Nephron (organoid): Measurements from ENCODE around the gene KIF6.
A peak's percentile ranks its signal among the peaks of the same experiment; 100 is the strongest.

ENCODE experiments used
- H3K27ac Mint-ChIP-seq, 3 experiments: 2 replicates each; pipeline ENCODE4 v1.8.0; 2020; ENCODE audit warnings: mixed read lengths in 3 of 3, mild to moderate bottlenecking in 2 of 3, moderate library complexity in 1 of 3
- H3K27me3 Mint-ChIP-seq: 2 replicates; pipeline ENCODE4 v1.8.0; 2021; ENCODE audit warnings: low read depth, mild to moderate bottlenecking, moderate library complexity, mixed read lengths
- H3K36me3 Mint-ChIP-seq: 2 replicates; pipeline ENCODE4 v1.8.0; 2020; ENCODE audit warnings: low read depth, mixed read lengths
- H3K4me1 Mint-ChIP-seq: 2 replicates; pipeline ENCODE4 v1.8.0; 2020; ENCODE audit warnings: mixed read lengths
- H3K4me3 Mint-ChIP-seq, 3 experiments: 2 replicates each; pipeline ENCODE4 v1.8.0; 2020; ENCODE audit warnings: mild to moderate bottlenecking in 3 of 3, mixed read lengths in 3 of 3, moderate library complexity in 2 of 3
- H3K9me3 Mint-ChIP-seq: 2 replicates; pipeline ENCODE4 v1.8.0; 2020; ENCODE audit warnings: mixed read lengths
- TF ChIP-seq, protein P1 (sequence below), 3 experiments: fragments of 200-600 bp; sonication (generic); IDR thresholded peaks; one replicate each; pipeline ENCODE4 v1.5.0; 2021; ENCODE audit warnings: antibody characterized with exemption in 3 of 3; ENCODE audit not compliant: unreplicated experiment in 3 of 3

Gene KIF6

DNA sequence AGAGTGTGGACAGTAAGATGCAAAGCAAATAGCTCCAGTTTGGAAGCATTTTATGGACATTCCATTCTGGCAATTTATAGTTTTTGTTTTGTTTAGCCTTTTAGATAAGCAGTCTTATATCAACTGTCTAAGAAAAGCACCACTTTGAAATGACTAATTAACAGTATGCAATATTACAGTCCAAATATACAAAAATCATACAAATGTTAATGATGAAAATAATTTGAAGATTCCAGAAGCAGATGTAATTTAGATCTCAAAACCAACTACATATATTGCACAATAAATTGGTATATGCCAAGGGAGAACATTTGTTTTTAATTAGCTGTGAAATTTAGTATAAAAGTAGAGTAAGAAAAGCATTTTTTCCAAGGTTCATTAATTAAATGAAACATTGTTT lies 158.8 kb downstream of the KIF6 start:
- no peak overlapping the region for H3K4me3 Mint-ChIP-seq
- H3K9me3 Mint-ChIP-seq = no peaks in the 10 kb centered on the region
- TF ChIP-seq, protein P1, sequence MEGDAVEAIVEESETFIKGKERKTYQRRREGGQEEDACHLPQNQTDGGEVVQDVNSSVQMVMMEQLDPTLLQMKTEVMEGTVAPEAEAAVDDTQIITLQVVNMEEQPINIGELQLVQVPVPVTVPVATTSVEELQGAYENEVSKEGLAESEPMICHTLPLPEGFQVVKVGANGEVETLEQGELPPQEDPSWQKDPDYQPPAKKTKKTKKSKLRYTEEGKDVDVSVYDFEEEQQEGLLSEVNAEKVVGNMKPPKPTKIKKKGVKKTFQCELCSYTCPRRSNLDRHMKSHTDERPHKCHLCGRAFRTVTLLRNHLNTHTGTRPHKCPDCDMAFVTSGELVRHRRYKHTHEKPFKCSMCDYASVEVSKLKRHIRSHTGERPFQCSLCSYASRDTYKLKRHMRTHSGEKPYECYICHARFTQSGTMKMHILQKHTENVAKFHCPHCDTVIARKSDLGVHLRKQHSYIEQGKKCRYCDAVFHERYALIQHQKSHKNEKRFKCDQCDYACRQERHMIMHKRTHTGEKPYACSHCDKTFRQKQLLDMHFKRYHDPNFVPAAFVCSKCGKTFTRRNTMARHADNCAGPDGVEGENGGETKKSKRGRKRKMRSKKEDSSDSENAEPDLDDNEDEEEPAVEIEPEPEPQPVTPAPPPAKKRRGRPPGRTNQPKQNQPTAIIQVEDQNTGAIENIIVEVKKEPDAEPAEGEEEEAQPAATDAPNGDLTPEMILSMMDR (IDR thresholded peaks at IDR 0.05; ENCODE audit: unreplicated experiment in 3 of 3) = no peak
- H3K27me3 Mint-ChIP-seq = peaks cover 4% of the 10 kb centered on the region
- peaks cover 4% of the 10 kb centered on the region for H3K4me1 Mint-ChIP-seq
- H3K27ac Mint-ChIP-seq = peak overlapping the region in 2 of 3 experiments; percentile 30 to 54
- H3K36me3 Mint-ChIP-seq = no peaks in the 10 kb centered on the region

DNA sequence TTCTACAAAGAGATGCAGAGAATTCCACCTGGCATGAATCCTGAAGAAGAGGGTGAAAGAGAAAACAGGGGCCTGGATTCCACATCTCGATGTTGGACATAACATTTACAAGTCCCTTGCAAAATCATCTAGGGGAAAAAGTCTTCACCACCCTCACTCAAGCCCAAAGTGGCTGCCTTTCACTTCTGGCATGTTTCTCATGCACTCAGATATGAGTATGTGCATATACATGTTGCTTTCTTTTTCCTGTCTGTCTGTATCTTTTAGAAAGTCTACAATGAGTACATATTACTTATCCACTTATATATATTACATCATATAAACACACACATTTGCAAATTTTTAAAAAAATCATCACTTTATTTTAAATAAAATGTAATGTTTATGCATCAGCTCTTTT lies 159.3 kb downstream of the KIF6 start:
- TF ChIP-seq, protein P1 (IDR thresholded peaks at IDR 0.05; ENCODE audit: unreplicated experiment in 3 of 3) = no peak
- Mint-ChIP-seq H3K36me3 (no peaks in the 10 kb centered on the region), H3K27me3 (peaks cover 4% of the 10 kb centered on the region), H3K27ac (peak overlapping the region in 2 of 3 experiments; percentile 30 to 54), H3K9me3 (no peaks in the 10 kb centered on the region), H3K4me1 (peaks cover 4% of the 10 kb centered on the region), H3K4me3 (no peak overlapping the region)

DNA sequence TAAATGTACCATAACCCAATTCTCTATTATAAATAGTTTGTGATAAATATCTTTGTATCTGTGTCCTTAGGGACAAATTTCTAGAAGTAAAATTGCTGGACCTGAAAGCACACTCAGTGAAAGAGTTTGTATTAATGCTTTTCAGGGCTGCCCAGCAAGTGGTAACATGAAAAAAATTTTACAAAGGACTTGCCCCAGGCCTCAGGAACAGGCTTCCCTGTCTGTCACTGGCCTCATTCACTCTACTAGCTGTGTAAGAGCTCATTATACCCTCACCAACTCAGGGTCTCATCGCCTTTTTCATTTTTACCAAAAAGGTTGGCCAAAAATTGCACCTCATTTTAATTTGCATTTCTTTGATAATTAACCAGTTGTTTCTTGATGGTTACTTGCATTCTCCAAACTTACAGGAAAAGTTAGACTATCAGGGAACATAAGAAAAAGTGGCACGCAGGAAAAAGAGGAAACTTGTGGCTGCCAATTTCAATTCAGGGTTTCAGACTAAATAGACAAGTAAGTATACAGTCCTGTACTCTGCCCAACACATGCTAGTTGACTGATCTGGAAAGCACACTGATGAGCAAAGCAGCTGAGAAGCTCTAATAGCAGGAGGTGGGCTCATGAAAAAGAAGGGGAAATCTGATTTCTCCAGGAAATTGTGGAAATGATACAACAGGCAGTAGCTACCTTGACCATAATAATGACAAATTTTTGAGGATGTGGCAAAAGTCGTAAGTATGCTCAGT lies 161.5 kb downstream of the KIF6 start:
- Mint-ChIP-seq H3K4me3 (no peak overlapping the region), H3K27ac (no peak overlapping the region), H3K9me3 (no peaks in the 10 kb centered on the region), H3K4me1 (peaks cover 4% of the 10 kb centered on the region), H3K36me3 (no peaks in the 10 kb centered on the region), H3K27me3 (peaks cover 4% of the 10 kb centered on the region)
- TF ChIP-seq, protein P1 (IDR thresholded peaks at IDR 0.05; ENCODE audit: unreplicated experiment in 3 of 3) = no peak

GRCh38 chr6:39561536-39562266 lies 163.5 kb downstream of the KIF6 start:
- no peaks in the 10 kb centered on the region for H3K36me3 Mint-ChIP-seq

GRCh38 chr6:39560915-39561314 lies 164.3 kb downstream of the KIF6 start:
- Mint-ChIP-seq H3K9me3 (no peaks in the 10 kb centered on the region), H3K27ac (no peak overlapping the region), H3K4me1 (peaks cover 5% of the 10 kb centered on the region), H3K4me3 (no peak overlapping the region), H3K27me3 (peaks cover 6% of the 10 kb centered on the region), H3K36me3 (no peaks in the 10 kb centered on the region)
- TF ChIP-seq, protein P1 (IDR thresholded peaks at IDR 0.05; ENCODE audit: unreplicated experiment in 3 of 3) = no peak

More at GRCh38 chr6:39561536-39562266, 163.5 kb downstream of the KIF6 start:
- no peaks in the 10 kb centered on the region for H3K27me3 Mint-ChIP-seq
- peaks cover 4% of the 10 kb centered on the region for H3K4me1 Mint-ChIP-seq
- TF ChIP-seq, protein P1 (IDR thresholded peaks at IDR 0.05; ENCODE audit: unreplicated experiment in 3 of 3) = no peak
- no peaks in the 10 kb centered on the region for H3K9me3 Mint-ChIP-seq
- no peak overlapping the region for H3K4me3 Mint-ChIP-seq
- no peak overlapping the region for H3K27ac Mint-ChIP-seq
